Renal pelvis (tissue), 4 donors: ENCODE data around the gene MEX3D. TPM values are rescaled to one million over a fixed set of nuclear protein-coding genes. Genes with fewer than 3 reads are reported as not detected.

Experiments used
- DNase-seq: peaks from one replicate; pipeline ENCODE4 v3.0.0-alpha.2; 2013
- polyA plus RNA-seq, 3 donors: library from polyadenylated mRNA; unstranded; fragments of 120-200 nt; gene quantifications; one replicate each; pipeline ENCODE4 v1.2.1, GENCODE V29; 2013; ENCODE audit not compliant: insufficient read length in 3 of 3

The MEX3D gene
- polyA plus RNA-seq, 3 donors, result 23.9 to 39.8 (median 33.3) TPM

DNA sequence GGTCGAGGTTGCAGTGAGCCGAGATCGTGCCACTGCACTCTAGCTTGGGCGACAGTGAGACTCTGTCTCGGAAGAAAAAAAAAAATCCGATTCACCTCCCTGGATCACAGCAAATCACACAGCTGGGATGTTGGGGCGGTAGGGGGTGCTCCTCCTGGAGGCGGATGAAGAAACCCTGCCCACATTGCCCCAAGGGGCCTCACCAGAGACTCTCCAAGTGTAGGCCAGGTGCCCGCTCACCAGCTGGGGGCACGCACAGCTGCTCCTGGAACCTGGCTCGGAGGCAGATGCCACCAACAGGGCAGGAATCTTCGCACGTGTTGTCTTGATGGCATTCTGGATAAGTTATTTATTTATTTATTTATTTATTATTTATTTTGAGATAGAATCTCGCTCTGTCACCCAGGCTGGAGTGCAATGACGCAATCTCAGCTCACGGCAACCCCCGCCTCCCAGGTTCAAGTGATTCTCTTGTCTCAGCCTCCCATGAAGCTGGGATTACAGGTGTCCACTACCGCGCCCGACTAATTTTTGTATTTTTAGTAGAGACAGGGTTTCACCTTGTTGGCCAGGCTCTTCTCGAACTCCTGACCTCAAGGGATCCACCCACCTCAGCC is 34.1 kb upstream of the MEX3D start:
- no peak for DNase-seq

DNA sequence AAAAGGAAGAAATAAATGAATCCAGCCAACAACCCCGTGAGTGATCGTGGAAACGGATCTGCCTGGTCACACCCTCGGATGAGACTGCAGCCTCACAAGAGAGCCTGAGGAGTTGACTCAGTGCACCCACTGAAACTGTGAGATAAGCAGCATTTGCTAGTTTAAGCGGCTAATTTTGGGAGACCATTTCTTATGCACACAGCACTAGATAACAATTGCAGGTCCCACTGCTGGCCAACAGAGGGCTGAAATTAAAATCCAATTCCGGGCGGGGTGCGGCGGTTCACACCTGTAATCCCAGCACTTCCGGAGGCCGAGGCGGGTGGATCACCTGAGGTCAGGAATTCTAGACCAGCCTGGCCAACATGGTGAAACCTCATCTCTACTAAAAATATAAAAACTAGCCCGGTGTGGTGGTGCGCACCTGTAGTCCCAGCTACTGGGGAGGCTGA is 33.5 kb upstream of the MEX3D start:
- no peak for DNase-seq

DNA sequence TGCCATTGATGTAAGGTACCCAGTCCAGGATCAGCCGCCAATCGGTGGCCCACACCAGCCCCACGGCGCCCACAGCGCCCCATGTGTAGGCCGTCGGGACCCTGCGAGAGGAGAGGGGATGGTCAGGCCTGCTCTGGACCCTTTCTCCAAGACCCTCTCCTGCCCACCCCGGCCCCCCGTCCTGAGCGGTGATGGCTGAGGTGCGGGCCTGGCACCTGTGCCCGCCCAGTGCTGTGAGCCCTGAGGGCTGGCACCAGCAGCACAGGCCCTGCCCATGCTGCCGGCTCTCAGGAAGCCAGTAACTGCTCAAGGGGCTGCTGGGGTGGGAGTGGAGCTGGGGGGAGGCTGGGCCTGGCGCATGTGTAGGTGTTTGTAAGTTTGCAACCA is 31.3 kb upstream of the MEX3D start:
- no peak for DNase-seq

DNA sequence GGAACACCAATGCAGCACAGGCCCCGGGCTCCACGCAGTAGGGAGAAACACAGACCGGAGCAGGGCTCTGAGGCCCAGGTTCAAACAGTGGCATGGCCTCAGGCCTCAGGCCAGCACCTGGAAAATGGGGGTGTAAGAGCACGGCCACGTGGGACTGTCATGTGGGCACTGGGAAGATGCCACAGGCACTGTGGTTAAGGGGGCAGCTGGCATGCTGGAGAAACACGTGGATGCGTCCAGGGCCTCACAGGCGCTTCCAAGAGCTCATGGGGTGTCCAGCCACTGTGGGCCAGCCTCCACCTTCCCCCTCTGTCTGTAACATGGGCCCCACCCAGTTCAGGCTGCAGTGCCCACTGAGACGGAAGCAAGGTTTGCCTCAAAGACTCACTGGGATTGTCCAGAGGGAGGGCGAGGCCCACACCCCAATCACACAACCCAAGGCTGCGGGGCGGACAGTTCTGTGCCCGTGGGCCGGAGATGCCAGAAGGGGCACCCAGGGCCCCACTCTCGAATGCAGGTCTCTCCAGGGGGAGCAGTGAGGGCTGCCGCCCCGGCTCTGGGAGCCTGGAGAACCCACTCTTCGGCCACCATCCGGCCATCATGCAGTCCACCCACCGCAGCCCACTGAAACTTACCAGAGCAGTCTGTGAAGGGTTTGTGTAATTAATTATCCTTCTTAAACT is 30.8 kb upstream of the MEX3D start:
- no peak for DNase-seq

DNA sequence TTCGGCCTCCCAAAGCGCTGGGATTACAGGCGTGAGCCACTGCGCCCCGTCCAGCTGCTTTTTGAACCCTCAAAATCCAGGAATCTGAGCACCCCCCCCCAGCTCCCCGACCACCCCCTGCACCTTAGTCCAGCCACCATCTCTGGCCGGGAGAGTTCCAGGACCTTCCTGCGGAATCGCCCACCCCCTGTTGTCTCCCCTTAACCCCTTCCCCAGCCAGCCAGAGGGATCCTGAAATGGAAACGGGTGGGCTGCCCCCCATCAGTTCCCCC is 25.3 kb upstream of the MEX3D start:
- DNase-seq, result no peak

DNA sequence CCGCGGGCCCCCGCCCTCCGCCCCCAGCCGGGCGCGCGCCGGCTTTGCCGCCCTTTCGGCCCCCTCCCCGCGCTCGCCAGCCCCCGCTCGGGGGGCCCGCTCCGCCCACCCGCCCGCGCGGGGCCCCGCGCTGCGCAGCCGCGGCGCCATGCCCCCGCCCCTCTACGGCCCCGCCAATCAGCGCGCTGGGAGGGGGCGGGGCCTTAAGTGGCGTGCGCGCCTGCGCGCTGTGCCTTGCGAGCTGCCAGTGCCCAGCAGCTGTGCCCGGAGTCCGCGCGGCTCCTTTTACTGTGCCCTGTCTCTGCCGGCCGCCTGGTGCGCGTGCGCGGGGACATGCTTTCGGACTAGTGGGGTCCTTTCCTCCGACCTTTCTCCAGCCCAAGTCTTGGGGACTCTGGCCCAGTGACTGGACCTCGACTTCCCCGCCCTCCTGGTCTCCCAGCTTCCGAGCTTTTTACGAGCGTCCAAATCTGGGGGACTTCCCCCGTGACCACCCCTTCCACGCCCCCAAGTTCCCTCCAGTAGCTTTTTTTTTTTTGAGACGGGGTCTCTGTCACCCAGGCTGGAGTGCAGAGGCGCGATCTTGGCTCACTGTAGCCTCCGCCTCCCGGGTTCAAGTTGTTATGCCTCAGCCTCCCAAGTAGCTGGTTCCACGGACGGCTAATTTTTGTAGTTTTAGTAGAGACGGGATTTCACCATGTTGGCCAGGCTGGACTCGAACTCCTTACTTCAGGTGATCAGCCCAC is 24.8 kb upstream of the MEX3D start, which contains the start of gene MBD3:
MBD3 (minus strand) TSS at position 111 of the 746 bp plus-strand sequence. CDS start 234 bp downstream, outside the sequence.
- peak; percentile 93 for DNase-seq

DNA sequence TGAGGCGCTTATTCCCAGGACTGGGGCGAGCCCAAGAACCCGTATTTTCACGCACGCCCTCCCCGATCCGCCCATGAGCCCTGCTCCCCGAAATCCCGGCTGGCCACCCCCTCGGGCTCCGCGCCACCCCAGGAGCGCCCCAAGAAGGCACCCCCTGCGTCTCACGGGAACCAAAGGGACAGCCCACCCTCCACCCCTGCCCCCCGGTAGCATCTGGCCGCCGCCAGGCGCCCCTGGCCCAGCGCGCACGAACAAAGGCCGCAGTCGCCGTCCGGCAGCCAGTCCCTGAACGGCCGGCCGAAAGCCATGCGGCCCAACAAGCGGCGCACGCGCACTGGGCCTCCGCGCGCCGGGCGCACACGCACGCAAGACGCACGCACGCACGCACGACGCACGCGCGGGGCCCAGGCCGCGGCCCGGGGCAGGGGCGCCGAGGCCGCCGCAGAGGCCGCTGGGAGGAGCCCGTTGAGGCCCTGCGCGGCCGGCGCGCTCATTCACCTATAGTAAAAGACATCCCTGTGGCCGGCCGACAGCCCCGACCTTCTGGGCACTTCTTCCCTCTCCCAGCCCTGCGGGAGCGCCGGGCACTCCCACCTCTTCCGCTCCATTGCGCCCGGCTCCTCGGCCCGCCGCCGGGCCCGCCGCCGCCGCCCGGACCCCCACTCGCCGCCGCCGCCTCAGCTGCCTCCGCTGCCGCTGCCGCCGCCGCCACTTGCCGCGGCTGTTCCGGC is 24.1 kb upstream of the MEX3D start:
- DNase-seq, result peak; percentile 88

DNA sequence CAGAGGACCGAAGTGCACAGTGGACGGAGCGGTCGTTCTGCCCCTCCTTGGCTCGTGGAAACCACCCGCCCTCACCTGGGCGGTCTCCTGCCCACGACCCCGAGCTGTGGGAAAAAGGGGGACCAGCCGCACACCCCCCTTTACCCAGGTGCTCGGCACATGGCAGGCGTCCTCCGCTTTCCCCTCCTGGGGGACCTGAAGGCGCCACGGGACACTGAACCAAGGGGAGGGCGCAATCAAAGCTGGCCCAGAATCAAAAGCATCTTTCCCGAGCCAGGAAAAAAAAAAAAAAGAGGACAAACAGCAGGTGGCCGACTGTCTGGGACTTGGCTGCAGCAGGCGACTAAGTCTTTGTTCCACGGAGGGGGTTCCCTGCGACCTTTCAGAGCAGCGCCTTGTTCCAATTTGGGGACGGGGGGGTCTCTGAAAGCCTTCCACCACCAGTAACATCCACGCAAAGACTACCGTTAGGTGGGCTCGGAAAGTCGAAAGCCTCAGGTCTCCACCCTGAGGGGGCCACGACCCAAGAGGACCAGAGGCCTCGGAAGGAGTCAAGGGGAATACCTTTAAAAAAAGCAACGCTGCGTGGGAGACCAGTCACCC is 23.4 kb upstream of the MEX3D start:
- no peak for DNase-seq

DNA sequence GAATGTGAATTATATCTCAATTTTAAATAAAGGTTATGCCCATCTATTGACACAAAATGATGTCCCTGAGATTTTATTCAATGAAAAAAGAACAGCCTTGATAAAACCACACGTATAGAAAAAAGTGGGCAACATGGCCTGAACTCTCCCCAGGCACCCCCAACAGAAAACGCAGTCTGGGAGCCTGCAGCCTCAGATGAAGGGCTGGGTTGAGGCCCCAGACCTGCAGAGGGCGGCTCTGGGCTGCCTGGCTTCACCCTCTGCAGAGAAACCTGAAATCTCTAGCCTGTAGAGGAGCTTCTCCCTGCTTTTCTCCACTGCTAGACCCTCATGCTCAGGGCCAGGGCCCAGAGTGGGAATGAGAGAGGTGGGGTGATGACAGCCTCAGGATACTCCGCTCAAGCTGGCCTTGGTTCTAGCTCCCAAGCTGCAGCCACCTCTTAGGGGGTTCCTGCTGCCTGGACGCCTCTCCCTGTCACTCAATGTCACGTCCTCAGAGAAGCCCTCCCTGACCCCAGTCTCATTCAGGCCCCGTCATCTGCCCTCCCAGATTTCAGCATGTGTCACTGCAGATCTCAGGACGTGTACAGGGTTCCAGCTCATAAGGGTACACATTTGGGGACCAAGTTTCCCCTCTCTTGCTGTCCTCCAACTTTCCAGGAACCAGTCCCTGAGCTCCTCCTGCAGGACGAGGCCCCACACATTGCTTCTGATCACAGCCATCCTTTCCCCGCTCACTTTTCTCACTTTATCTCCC is 22.7 kb upstream of the MEX3D start:
- no peak for DNase-seq

DNA sequence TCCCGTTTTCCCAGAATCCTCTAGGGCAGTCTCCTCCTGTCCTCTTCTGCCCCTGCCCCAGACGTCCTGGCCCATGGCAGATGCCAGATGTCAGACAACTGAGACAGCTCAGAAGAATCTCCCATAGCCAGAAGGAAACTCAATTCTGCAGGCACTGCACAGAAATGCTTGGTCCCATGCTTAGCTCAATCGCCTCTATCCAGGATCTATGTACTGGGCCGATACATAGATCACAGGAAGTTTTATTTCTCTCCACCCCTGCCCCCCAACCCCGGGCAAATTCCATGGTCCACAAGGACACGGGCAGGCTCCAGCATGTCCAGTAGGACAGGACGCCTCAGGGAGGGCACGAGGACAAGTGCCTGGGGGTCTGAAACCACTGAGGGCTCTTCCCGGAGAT is 19.7 kb upstream of the MEX3D start:
- no peak for DNase-seq

DNA sequence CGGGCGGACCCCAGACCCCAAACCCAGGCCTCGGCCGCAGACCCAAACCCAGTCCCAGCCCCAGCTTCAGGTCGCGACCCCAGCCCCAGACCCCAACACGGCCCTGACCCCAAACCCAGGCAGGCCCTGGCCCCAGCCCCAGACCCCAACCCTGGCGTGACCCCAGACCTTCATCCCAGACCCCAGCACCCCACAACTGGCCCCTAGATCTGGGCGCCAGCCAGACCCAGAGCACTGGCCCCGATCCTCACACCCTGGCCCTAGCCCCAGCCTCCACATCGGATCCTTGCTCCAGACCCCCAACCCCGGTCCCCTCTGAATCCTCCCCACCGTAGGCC is 17.1 kb upstream of the MEX3D start:
- DNase-seq, result no peak

DNA sequence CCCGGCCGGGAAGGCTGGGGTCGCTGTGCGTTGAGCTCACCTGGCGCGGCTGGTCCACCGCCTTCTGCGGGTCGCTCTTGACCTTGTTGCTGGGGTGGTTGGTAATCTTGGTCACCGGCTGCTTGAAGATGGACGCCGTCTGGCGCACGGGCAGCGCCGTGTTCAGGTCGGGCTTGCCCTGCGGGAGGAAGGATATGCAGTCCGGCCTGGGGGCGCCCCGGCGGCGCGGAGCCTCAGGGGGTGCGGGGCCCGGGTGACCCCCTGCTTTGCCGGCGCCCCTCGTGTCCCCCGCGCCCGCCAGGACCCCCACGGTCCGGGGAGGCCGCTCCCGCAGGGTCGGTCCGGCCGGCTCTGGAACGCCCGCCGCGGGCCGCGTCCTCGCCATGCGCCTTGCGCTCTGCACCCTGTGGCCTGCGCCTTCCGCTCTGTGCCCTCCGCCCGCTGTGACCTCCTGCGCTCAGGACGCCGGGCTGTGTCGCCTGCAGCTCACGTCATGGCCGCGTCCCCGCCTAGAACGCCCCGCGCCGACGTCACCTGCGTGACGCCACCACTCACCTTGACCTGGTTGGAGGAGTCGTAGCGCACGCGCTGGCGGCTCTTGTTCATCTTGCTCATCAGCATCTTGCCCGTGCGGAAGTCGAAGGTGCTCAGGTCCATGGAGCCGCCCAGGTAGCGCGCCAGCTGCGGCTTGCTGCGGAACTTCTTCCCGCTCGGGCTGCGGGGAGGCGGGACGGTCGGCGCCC is 16.5 kb upstream of the MEX3D start:
- DNase-seq, result no peak

DNA sequence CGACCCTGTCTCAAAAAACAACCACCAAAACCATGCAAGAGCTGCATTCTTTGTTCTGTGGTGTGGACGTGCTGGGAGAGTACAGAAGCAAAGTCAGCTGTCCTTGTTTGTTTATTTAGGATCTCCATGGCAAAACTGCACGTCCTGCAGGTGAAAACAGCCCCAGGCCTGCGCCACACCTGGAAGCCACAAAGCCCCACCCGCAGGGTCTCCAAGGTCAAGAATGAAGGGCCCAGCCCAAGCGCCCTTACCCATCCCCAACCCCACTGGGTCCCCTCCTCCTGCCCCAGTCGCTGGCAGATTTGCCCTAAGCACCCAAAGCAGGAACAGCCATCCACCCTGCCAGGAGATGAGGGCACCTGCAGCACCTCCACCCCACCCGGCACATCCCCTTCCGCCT is 14.1 kb upstream of the MEX3D start:
- no peak for DNase-seq

DNA sequence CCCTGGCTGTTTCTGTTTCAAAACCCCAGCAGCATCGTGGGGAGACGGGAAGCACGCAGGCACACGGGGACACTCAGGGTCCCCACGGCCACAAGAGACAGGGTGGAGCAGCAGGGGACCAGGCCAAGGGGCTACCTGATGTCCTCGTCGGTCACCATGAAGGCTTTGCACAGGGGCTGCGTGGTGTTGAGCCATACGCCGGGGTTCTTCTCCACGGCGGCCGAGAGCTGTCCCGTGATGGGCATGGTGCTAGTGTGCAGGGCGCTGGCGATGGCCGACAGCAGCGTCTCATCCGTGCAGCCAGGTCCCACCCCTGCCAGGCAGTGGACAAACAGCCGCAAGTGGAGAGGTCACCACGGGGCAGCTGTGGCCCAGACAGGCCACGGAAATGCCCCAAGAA is 12.8 kb upstream of the MEX3D start:
- no peak for DNase-seq

DNA sequence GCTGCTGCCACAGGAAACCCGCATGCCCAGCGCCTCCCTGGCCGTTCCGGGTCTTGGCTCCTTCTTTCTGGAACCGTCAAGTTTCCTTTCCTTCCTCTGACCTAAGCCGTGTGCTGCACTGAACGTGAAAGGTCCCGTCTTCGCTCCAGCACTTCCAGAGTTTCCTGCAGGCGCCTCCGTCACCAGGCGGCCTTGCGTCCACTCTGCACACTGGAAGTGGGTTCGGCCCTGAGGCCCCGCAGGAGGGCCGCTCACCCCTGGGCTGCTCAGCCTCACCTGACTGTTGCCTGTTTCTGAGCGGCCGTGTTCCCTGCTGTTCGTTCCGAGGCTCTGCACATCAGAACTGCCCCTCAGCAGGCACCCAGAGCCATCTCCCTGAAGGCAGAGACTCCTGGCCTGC is 12.3 kb upstream of the MEX3D start:
- no peak for DNase-seq

DNA sequence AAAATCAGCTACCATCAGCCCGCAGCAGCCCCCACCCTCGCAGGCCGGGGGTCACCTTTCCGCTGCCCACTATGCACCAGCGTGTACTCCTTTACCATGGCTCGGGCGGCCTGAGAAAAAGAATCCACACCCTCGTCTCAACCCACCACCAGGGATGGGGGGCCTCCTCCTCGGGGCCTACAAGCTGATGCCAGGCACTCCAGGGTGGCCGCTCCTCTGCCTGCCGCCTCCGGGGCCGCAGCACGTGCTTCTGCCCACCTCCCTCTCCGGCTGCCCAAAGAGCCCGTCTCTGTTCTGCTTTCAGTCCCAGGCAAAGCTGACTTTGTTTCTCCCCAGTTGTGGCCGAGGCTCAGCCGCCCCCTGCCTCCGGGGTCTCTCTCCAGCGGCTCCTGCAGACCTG is 11.1 kb upstream of the MEX3D start:
- DNase-seq, result no peak

DNA sequence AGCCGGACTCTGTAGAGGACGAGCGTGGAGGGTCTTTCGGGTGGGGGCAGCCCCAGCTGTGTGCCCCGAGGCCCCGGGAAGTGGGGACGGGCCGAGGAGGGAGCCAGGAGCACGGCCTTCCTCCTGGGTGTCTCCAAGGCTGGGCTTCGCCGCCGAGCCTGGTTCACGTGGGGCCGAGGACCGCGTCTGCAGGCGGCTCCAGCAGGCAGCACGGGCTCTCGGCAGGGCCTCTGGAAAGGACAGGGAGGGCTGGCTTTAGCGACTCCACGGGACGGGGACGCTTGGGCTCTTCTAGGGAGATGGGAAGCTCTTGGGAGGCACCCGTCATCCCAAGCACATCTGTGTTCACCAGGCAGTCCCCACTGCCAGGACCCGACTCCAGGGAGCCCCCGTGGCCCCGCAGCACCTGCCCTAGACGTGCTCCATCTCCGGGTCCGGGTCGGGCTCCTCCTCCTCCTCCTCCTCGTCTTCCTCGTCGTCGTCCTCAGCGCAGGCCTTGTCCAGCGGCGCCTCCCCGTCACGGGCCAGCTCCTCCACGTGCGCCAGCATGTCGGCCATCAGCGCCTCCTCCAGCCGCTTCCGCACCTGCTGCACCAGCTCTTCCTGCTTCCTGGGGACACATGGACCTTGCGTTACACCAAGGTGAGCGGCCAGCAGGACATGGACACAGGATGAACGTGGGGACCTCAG is 9.9 kb upstream of the MEX3D start:
- no peak for DNase-seq

DNA sequence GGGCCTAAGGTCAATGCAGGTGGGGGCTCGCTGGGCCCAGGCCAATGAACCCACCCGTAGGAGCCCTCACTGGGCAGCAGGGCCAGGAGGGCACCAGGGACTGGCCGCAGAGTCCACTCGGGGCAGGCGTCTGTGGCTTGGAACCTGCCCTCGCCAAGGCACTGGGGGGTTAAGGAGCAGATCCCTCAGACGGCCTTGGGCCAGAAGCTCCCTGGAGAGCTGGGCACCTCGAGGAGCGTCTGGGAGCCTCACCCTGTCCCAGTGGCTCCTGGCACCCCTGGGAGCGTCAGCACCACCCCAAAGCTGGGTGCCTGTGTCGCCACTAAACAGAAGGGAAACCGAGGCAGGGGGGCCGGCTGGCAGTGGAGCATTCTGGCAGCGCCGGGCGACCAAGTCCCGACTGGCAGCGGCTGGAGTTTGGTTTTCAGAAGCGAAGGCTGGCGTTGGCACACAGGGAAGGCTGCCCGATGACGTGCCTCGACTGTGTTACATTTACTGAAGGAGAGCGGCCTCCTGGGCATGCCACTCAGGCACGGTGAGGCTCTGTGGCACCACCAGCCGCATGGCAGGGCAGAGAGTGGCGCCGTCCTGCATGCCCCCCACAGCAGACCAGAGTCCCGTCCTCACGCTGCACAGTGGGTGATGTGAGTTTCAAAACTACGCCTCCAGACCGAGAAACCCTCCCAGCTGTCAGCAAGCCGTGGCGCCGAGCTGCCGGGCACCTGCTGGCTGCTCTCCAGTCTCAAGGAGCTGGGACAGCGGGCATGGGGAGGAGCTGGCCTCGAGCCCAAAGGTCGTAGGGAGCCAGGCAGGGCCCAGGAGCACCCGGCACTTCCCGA is 9.2 kb upstream of the MEX3D start:
- no peak for DNase-seq
